ENCODE results near the gene OTOP3. TPM values are rescaled to one million over a fixed set of nuclear protein-coding genes. Genes with fewer than 3 reads are reported as not detected.

Gene OTOP3
- polyA plus RNA-seq, 3 donors: not detected

GRCh38 chr17:74987909-74988711 lies 52.4 kb downstream of the OTOP3 start:
- peak overlapping the region; percentile 97 for H3K4me2 ChIP-seq (replicated peaks; ENCODE audit: extremely low read depth, low read length, poor library complexity, severe bottlenecking)
- intact Hi-C loops (cut with micrococcal nuclease): loop anchor here in 1 of 2 donors (10.0 kb wide), 1 partner anchor 47 kb away; no protein-coding TSS in a partner anchor
- no peaks in the 10 kb centered on the region for H3K79me2 ChIP-seq (ENCODE audit: insufficient read depth, low read length)
- H3K9me3 ChIP-seq (replicated peaks in 1 of 2; ENCODE audit: control insufficient read depth in 1 of 2, insufficient read depth in 1 of 2, low read length in 2 of 2): no peaks in the 10 kb centered on the region
- peak in 2 of 3 donors; percentile 29 to 33 for DNase-seq
- H3K36me3 Mint-ChIP-seq: no peaks in the 10 kb centered on the region
- peak overlapping the region; percentile 81 to 85 for H3K4me3 Mint-ChIP-seq
- no peak for TF ChIP-seq CTCF (IDR thresholded peaks at IDR 0.05)
- no peak overlapping the region for H3K27ac ChIP-seq (ENCODE audit: low read depth in 1 of 2, low read length in 2 of 2)
- peaks cover 38 to 55% (median 43%) of the 10 kb centered on the region in 3 donors for H3K27me3 Mint-ChIP-seq (ENCODE audit: low read depth in 3 of 3)
- peaks cover 32% of the 10 kb centered on the region for H3K4me1 Mint-ChIP-seq
- no peaks in the 10 kb centered on the region for H3K36me3 ChIP-seq (replicated peaks in 1 of 2; ENCODE audit: control insufficient read depth in 1 of 2, insufficient read depth in 2 of 2, low read length in 2 of 2)
- H3K4me1 ChIP-seq (ENCODE audit: control insufficient read depth in 1 of 2, insufficient read depth in 2 of 2, low read length in 2 of 2): peaks cover 28 to 34% of the 10 kb centered on the region in 2 donors
- no peaks in the 10 kb centered on the region for H4K20me1 ChIP-seq (ENCODE audit: insufficient read depth, low read length)
- H3K4me3 ChIP-seq (replicated peaks in 1 of 3; ENCODE audit: low read depth in 2 of 3, low read length in 3 of 3): peak overlapping the region; percentile 37 to 79 (median 41)
- peaks cover 0 to 2% (median 0%) of the 10 kb centered on the region in 7 donors for H3K9me3 Mint-ChIP-seq
- H3K27me3 ChIP-seq (ENCODE audit: control insufficient read depth in 2 of 2, insufficient read depth in 2 of 2, low read length in 2 of 2): peaks cover 14 to 41% of the 10 kb centered on the region in 2 donors
- H2AFZ ChIP-seq (ENCODE audit: insufficient read depth, low read depth, low read length, poor library complexity, severe bottlenecking): peak overlapping the region; percentile 78
- 1% methylated on average over 71 of the region's 76 CpGs for WGBS (ENCODE audit: insufficient coverage)
- H3K27ac Mint-ChIP-seq: peak overlapping the region in 2 of 7 donors; percentile 35 to 54
- H3K9ac ChIP-seq (ENCODE audit: insufficient read depth, low read length, poor library complexity, severe bottlenecking): peak overlapping the region; percentile 43

- peaks cover 15 to 38% (median 28%) of the 10 kb centered on the region in 3 donors for H3K27me3 Mint-ChIP-seq (ENCODE audit: low read depth in 3 of 3)
- H2AFZ ChIP-seq (ENCODE audit: insufficient read depth, low read depth, low read length, poor library complexity, severe bottlenecking): no peak overlapping the region
- no peak overlapping the region for H3K4me3 ChIP-seq (replicated peaks in 1 of 3; ENCODE audit: low read depth in 2 of 3, low read length in 3 of 3)
- no peaks in the 10 kb centered on the region for H4K20me1 ChIP-seq (ENCODE audit: insufficient read depth, low read length)
- WGBS (ENCODE audit: insufficient coverage): 97% methylated on average over 6 of the region's 10 CpGs
- no peaks in the 10 kb centered on the region for H3K9me3 ChIP-seq (replicated peaks in 1 of 2; ENCODE audit: control insufficient read depth in 1 of 2, insufficient read depth in 1 of 2, low read length in 2 of 2)
- H3K9ac ChIP-seq (ENCODE audit: insufficient read depth, low read length, poor library complexity, severe bottlenecking): no peak overlapping the region
- no peak for DNase-seq
- peaks cover 0 to 2% (median 0%) of the 10 kb centered on the region in 7 donors for H3K9me3 Mint-ChIP-seq
- peaks cover 22 to 28% of the 10 kb centered on the region in 2 donors for H3K4me1 ChIP-seq (ENCODE audit: control insufficient read depth in 1 of 2, insufficient read depth in 2 of 2, low read length in 2 of 2)
- no peaks in the 10 kb centered on the region for H3K36me3 Mint-ChIP-seq
- no peak overlapping the region for H3K4me3 Mint-ChIP-seq
- H3K79me2 ChIP-seq (ENCODE audit: insufficient read depth, low read length): no peaks in the 10 kb centered on the region
- peaks cover 6 to 20% of the 10 kb centered on the region in 2 donors for H3K27me3 ChIP-seq (ENCODE audit: control insufficient read depth in 2 of 2, insufficient read depth in 2 of 2, low read length in 2 of 2)
- intact Hi-C loops (cut with micrococcal nuclease): no loop called here
- no peak overlapping the region for H3K4me2 ChIP-seq (replicated peaks; ENCODE audit: extremely low read depth, low read length, poor library complexity, severe bottlenecking)
- H3K27ac ChIP-seq (ENCODE audit: low read depth in 1 of 2, low read length in 2 of 2): no peak overlapping the region
- H3K27ac Mint-ChIP-seq: no peak overlapping the region
- H3K4me1 Mint-ChIP-seq: peaks cover 24% of the 10 kb centered on the region
- TF ChIP-seq CTCF (IDR thresholded peaks at IDR 0.05): no peak
- H3K36me3 ChIP-seq (replicated peaks in 1 of 2; ENCODE audit: control insufficient read depth in 1 of 2, insufficient read depth in 2 of 2, low read length in 2 of 2): no peaks in the 10 kb centered on the region
Measured at GRCh38 chr17:74990581-74991105, 54.9 kb downstream of the OTOP3 start.

All from CD14-positive monocyte (primary cell).